GM18502 (cell line): ENCODE data around the gene RSAD1.
"Not testable (repeated sequence)": the region's sequence is repeated elsewhere in the genome, so short reads cannot be mapped to it uniquely, and the experiment has no call there.

Experiments
- ATAC-seq: cut with Tn5 transposase; IDR thresholded peaks from one replicate; pipeline ENCODE4 v1.9.1; 2021; ENCODE audit warnings: mild to moderate bottlenecking; ENCODE audit not compliant: unreplicated experiment, poor library complexity

Gene RSAD1

GRCh38 chr17:50471009-50471905 lies 7.4 kb upstream of the RSAD1 start:
- no peak for ATAC-seq

GRCh38 chr17:50472286-50472685 lies 6.4 kb upstream of the RSAD1 start:
- ATAC-seq = no peak

- not testable (repeated sequence) for ATAC-seq
These were observed 5.9 kb upstream of the RSAD1 start for GRCh38 chr17:50472761-50473161.

- no peak for ATAC-seq
These were observed 4.8 kb upstream of the RSAD1 start for GRCh38 chr17:50473901-50474300.

- ATAC-seq = no peak
These were observed 4.1 kb upstream of the RSAD1 start for GRCh38 chr17:50474523-50474922.

- ATAC-seq = no peak
These were observed 3.3 kb upstream of the RSAD1 start for GRCh38 chr17:50475362-50475761.

GRCh38 chr17:50475775-50476544 lies 2.7 kb upstream of the RSAD1 start:
- ATAC-seq = not testable (repeated sequence)

GRCh38 chr17:50476545-50477315 lies 1.9 kb upstream of the RSAD1 start:
- no peak for ATAC-seq

GRCh38 chr17:50477976-50478375 lies 684 bp upstream of the RSAD1 start:
- ATAC-seq = no peak

- ATAC-seq = no peak
These were observed 972 bp downstream of the RSAD1 start for GRCh38 chr17:50479522-50480141.

- no peak for ATAC-seq
These were observed 1.6 kb downstream of the RSAD1 start for GRCh38 chr17:50480142-50480764.

GRCh38 chr17:50480854-50481490 lies 2.3 kb downstream of the RSAD1 start:
- ATAC-seq = no peak

GRCh38 chr17:50481648-50482047 lies 3.0 kb downstream of the RSAD1 start:
- ATAC-seq = no peak

- no peak for ATAC-seq
These were observed 3.5 kb downstream of the RSAD1 start for GRCh38 chr17:50482110-50482509.

GRCh38 chr17:50482516-50482915 lies 3.9 kb downstream of the RSAD1 start:
- ATAC-seq = peak; percentile 38

- ATAC-seq = no peak
These were observed 4.6 kb downstream of the RSAD1 start for GRCh38 chr17:50483266-50483665.

- no peak for ATAC-seq
These were observed 5.9 kb downstream of the RSAD1 start for GRCh38 chr17:50484386-50485155.

GRCh38 chr17:50487213-50488096 lies 8.8 kb downstream of the RSAD1 start:
- ATAC-seq = no peak
